Measurements from ENCODE around the gene LELP1.

DNA sequence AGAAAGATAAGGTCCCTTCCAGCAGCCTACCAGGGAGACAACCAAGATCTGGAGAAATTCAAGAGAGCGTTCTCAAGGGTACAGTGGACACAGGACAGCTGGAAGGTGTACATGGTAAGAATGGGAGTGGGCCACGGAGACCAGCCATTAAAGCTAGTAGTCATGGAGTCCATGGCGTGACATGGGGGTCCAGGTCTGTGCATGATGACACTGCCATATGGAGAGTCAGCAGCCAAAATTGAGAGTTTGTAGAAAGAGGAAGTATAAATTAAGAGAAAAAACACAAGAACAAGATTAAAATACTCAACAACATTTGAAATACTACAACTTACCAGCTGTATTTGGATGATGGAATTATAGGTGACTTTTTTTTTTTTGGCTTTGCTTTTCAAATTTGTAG, 48.3 kb downstream of the LELP1 start:
- TF ChIP-seq POLR2A (IDR thresholded peaks at IDR 0.05; ENCODE audit: low read length) = no peak
- TF ChIP-seq GATA1 (IDR thresholded peaks at IDR 0.05; ENCODE audit: low read depth, low read length) = no peak
